Activated CD8-positive, alpha-beta memory T cell treated with anti-CD3 and anti-CD28 coated beads, Interleukin-2, amount 50 U/mL, for 48 hours (primary cell): ENCODE data around the gene TMEM247.
"Not testable (repeated sequence)": the region's sequence is repeated elsewhere in the genome, so short reads cannot be mapped to it uniquely, and the experiment has no call there.

ENCODE experiments used
- DNase-seq: peaks from one replicate; pipeline ENCODE4 v3.0.0-alpha.2; 2020

TMEM247 gene

GRCh38 chr2:46459694-46460093 is 19.7 kb upstream of the TMEM247 start:
- no peak for DNase-seq

DNA sequence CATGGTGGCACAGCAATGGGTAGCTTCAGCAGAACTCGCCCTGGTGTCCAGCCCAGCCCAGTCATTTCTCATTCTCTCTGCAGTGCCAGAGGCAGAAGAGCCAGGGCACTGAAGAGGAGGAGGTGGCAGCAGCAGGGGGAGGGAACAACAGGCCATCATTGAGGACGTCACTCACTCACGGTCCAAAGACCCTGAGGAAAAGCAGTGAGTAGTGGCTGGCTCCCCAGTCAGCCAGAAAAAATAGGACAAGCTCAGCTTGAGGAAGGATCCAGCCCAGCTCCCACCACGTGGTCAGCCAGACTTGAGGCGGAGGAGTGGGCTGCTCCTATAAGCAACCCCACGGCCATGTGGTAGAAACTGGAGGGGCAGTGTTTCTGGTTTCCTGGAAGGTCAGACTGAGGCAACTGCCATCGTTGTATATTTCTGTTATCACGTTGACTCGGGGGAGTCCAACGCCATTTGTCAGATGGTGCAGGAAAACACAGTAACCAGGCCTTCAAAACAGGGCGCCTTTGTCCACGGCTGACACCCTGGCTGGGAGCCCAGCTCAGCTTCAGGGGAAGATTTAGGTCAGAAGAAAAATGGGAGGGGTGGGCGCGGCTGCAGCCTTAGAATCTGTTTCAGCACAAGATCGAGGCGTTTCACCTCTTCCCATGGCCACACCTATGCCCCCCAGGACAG is 19.0 kb upstream of the TMEM247 start:
- DNase-seq, result no peak

- peak; percentile 96 for DNase-seq
Measured at GRCh38 chr2:46461011-46461674, 18.2 kb upstream of the TMEM247 start.

GRCh38 chr2:46461709-46462171 is 17.6 kb upstream of the TMEM247 start:
- DNase-seq, result no peak

GRCh38 chr2:46462936-46463335 is 16.4 kb upstream of the TMEM247 start:
- no peak for DNase-seq

DNA sequence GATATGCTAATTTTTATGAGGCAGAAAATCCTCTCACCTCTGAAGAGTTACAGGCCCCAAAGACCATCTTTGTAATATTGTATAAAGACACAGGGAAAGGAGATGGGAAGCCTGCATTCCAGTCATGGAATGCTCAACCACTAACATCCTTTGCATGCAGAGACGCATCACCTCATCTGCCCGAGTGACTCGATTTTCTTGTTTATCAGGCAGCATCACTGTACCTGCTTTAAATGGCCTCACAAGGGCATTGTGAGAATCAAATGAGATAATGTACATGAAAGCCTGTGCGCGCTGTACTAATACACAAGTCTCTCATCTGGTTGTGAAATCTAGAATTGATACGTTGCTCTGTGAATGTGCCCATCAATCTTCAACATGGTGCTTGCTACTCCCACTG is 10.2 kb upstream of the TMEM247 start:
- no peak for DNase-seq

DNA sequence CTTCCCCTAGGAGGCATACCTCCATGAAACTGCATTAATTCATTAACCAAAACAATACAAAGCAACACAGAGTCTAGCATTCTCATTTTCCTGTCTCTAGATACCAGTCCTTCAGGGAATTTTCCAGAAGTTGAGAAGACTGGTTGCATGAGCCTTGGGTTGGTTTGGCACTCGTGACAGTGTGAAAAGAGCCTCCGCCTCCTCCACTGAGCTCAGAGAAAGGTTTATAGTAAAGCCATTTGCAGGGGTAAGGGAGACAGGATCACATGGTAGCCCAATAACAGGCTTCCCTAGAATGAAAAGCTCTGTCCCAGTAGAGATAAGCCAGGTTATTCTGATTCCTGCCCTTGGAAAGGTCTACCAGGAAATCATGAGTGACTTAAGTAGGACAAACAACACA is 9.7 kb upstream of the TMEM247 start:
- no peak for DNase-seq

DNA sequence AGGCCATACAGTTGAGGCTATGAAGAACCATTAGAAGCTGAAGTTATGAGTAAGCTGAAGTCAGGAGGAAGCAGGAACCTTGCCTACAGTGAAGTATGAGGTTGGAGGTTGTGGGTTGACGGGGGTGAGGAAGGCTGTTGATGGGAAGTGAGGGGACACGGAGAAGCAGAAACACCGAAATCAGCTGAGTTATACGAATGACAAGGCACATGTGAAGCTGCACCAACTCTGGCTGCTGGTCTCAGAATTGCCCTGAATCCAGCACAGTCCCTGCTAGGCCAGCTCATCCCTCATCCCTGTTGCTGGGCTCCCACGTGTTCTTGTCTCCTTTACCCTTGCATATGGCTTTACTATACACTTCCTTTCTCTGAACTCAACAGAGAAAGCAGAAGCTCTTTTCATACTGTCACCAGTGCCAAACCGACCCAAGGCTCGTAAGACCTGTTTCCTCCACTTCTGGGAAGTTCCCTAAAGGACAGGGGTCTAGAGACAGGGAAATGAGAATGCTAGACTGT is 9.2 kb upstream of the TMEM247 start:
- DNase-seq, result no peak

DNA sequence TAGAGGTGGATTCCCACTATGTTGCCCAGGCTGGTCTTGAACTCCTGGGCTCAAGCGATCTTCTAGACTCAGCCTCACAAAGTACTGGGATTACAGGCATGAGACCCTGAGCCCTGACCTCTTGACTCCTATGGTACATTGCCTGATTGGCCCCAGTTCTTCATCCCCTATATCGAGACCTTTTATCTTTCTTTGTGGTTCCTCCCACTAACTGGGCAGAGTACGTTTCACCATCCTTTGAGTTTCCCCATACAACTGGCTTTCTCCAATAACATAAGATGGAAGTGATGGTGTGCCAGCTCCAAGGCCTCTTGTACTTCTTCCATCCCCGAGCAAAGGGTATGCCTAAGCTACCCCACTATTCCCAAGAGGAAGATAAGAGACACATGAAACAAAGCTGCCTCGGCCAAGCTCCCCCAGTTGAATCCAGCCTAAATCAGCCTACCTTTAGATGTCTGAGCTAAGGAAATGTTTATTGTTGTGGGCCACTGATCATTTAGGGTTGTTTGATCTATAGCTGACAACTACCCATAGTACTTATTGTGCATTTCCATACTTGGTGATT is 8.3 kb upstream of the TMEM247 start:
- DNase-seq, result no peak

- no peak for DNase-seq
Measured at GRCh38 chr2:46471697-46472096, 7.7 kb upstream of the TMEM247 start.

DNA sequence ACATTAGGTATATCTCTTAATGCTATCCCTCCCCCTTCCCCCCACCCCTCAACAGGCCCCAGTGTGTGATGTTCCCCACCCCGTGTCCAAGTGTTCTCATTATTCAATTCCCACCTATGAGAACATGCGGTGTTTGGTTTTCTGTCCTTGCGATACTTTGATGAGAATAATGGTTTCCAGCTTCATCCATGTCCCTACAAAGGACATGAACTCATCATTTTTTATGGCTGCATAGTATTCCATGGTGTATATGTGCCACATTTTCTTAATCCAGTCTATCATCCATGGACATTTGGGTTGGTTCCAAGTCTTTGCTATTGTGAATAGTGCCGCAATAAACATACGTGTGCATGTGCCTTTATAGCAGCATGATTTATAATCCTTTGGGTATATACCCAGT is 7.2 kb upstream of the TMEM247 start:
- DNase-seq, result not testable (repeated sequence)

- not testable (repeated sequence) for DNase-seq
Measured at GRCh38 chr2:46477462-46477861, 1.9 kb upstream of the TMEM247 start.

DNA sequence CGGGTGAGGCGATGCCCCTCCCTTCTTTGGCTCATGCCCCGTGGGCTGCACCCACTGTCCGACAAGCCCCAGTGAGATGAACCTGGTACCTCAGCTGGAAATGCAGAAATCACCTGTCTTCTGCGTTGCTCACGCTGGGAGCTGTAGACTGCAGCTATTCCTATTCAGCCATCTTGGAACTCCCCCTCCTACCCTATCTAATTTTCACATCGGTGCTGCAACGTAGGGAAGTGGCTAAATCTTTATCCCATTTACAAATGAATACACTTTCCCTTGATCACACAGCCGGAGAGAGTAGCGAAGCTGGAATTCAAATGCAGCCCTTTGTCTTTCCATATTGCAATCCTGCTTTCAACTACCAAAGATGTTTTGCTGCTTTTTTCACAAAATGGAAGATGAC is 1.4 kb upstream of the TMEM247 start:
- no peak for DNase-seq

- DNase-seq, result no peak
Measured at GRCh38 chr2:46480562-46480961, 1.2 kb downstream of the TMEM247 start.

GRCh38 chr2:46481198-46482193 is 2.1 kb downstream of the TMEM247 start:
- no peak for DNase-seq

- no peak for DNase-seq
Measured at GRCh38 chr2:46482490-46482889, 3.1 kb downstream of the TMEM247 start.

GRCh38 chr2:46485002-46485401 is 5.6 kb downstream of the TMEM247 start:
- DNase-seq, result no peak

- no peak for DNase-seq
Measured at GRCh38 chr2:46486436-46486835, 7.1 kb downstream of the TMEM247 start.

DNA sequence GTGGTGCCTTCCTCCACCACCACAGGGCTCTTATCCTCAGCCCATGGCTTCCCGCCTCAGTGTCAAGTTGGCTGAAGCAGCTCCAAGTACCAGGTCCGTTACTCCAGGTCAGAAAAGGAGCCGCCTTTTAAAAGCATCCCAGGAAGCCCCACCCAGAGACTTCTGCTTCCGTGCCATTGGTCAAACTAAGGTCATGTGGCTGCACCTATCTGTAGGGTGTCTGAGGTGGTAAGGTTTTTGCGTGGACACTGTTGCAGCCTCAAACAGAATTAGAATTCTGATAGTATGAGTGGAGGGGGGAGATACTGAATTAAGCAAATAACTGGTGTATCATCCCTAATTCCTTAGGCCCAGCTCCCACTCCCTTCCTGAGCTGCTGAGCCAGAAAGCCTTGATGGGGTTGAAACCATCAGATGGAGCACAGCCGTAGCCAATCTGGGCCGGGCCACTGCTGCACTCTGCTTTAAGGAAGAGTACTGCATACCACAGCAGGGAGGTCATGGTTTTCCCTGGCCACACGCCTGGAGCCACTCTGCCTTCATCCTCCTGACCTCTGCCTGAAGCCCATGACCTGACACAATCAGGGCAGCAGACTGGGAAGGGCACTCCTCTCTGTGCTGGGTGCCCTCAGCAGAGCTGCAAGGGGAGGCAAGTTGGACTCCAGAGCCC is 8.4 kb downstream of the TMEM247 start:
- DNase-seq, result no peak

DNA sequence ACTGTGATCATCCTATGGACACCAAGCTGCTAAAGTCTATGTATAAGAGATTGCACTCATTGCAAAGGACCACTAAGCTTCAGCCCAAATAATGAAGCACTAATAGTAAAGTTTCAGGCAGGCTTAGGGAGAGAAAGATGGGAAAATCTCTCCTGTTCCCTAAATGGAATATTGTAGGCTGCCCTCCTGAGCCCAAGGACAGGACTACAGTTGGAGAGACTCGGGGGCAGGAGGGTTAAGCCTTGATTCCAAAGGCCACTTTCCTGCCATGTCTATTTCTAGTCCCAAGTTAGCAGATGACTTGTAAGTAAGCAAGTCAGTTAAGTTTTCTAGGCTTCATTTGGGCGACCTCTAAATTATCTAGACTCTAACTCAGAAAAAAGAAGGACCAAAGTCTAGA is 9.0 kb downstream of the TMEM247 start:
- no peak for DNase-seq

DNA sequence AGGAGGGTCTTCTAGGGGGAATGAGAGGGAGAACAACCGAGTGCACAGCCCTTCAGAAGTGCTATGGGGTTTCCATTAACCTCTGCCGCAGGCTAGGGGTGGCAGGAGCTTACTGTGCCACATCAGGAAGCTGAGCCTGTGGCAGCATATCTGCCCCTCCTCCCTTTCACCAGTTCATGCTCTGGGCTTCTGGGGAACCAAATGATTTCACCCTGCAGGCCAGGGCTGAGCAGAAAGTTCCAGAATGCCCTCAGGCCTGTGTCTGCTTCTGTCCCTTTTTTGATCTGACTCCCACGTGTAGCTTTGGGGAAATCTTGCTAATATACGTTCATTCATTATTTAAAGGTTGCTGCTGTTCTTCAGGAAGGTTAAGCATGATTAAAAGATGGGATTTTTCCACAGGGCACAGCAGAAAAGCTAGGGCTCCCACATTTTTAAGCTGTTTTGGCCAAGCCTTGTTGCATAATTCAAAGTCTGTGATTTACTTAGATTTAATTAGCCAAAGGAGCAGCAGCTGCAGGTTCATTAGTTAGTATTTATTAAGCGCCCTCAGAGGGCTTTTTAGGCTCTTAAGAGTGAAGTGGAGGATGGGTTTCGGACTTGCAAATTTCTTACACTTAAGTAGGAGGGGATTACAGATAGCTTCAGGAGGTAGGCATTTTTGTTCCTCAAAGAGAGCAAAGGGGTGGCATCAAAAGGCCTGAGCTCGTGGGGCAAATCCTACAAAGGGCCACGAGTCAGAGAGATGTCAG is 10.2 kb downstream of the TMEM247 start:
- DNase-seq, result no peak
